WERI-Rb-1 (cell line): Measurements from ENCODE around the gene PHACTR1.

Source experiments
- DNase-seq: peaks from one replicate; pipeline ENCODE4 v3.0.0-alpha.2; 2020
- H3K27ac ChIP-seq: fragments of 250-450 bp; sonication (Bioruptor Pico); 2 replicates; pipeline ENCODE4 v1.5.1; 2020; ENCODE audit warnings: mild to moderate bottlenecking, moderate library complexity
- H3K27me3 ChIP-seq: fragments of 250-450 bp; sonication (Bioruptor Pico); 2 replicates; pipeline ENCODE4 v1.5.1; 2021; ENCODE audit warnings: mild to moderate bottlenecking, low read depth, moderate library complexity; ENCODE audit not compliant: insufficient read depth, severe bottlenecking
- H3K36me3 ChIP-seq: fragments of 250-450 bp; sonication (Bioruptor Pico); 2 replicates; pipeline ENCODE4 v1.5.1; 2020; ENCODE audit warnings: mild to moderate bottlenecking, moderate library complexity
- H3K4me3 ChIP-seq: 2 replicates; pipeline ENCODE4 v1.5.1; 2011; ENCODE audit warnings: low read depth, mild to moderate bottlenecking, control low read depth, low read length
- H3K9me3 ChIP-seq: fragments of 250-450 bp; sonication (Bioruptor Pico); 2 replicates; pipeline ENCODE4 v1.5.1; 2021; ENCODE audit warnings: mild to moderate bottlenecking, moderate library complexity; ENCODE audit not compliant: severe bottlenecking
- CTCF ChIP-seq: IDR thresholded peaks from 2 replicates; pipeline ENCODE4 v1.5.1; 2011; ENCODE audit warnings: low read depth, mild to moderate bottlenecking, control low read depth, inconsistent platforms, low read length

Gene PHACTR1

GRCh38 chr6:13253272-13253671, 536.7 kb downstream of the PHACTR1 start:
- DNase-seq: no peak
- TF ChIP-seq CTCF: no peak

GRCh38 chr6:13256266-13257001, 539.9 kb downstream of the PHACTR1 start:
- TF ChIP-seq CTCF: no peak

More at GRCh38 chr6:13253272-13253671, 536.7 kb downstream of the PHACTR1 start:
- no peak overlapping the region for H3K4me3 ChIP-seq
- no peaks in the 10 kb centered on the region for H3K36me3 ChIP-seq
- H3K9me3 ChIP-seq: no peaks in the 10 kb centered on the region
- H3K27me3 ChIP-seq: no peaks in the 10 kb centered on the region
- no peak overlapping the region for H3K27ac ChIP-seq

GRCh38 chr6:13259393-13259792, 542.8 kb downstream of the PHACTR1 start:
- Histone ChIP-seq H3K27me3 (no peaks in the 10 kb centered on the region), H3K9me3 (no peaks in the 10 kb centered on the region), H3K36me3 (no peaks in the 10 kb centered on the region), H3K4me3 (no peak overlapping the region), H3K27ac (no peak overlapping the region)
- no peak for DNase-seq
- no peak for TF ChIP-seq CTCF

More at GRCh38 chr6:13256266-13257001, 539.9 kb downstream of the PHACTR1 start:
- H3K9me3 ChIP-seq: no peaks in the 10 kb centered on the region
- no peak for DNase-seq
- H3K36me3 ChIP-seq: no peaks in the 10 kb centered on the region
- H3K4me3 ChIP-seq: no peak overlapping the region
- no peaks in the 10 kb centered on the region for H3K27me3 ChIP-seq
- H3K27ac ChIP-seq: no peak overlapping the region

GRCh38 chr6:13260101-13260598, 543.6 kb downstream of the PHACTR1 start:
- Histone ChIP-seq H3K4me3 (no peak overlapping the region), H3K27me3 (no peaks in the 10 kb centered on the region), H3K36me3 (no peaks in the 10 kb centered on the region), H3K27ac (no peak overlapping the region), H3K9me3 (no peaks in the 10 kb centered on the region)
- no peak for TF ChIP-seq CTCF
- DNase-seq: no peak

GRCh38 chr6:13260831-13261230, 544.3 kb downstream of the PHACTR1 start:
- Histone ChIP-seq H3K9me3 (no peaks in the 10 kb centered on the region), H3K27me3 (no peaks in the 10 kb centered on the region), H3K27ac (no peak overlapping the region), H3K36me3 (no peaks in the 10 kb centered on the region), H3K4me3 (no peak overlapping the region)
- DNase-seq: no peak
- no peak for TF ChIP-seq CTCF

- Histone ChIP-seq H3K4me3 (no peak overlapping the region), H3K27ac (no peak overlapping the region), H3K27me3 (no peaks in the 10 kb centered on the region), H3K36me3 (no peaks in the 10 kb centered on the region), H3K9me3 (no peaks in the 10 kb centered on the region)
- no peak for DNase-seq
- TF ChIP-seq CTCF: no peak
Measured at GRCh38 chr6:13261464-13261994, 545.0 kb downstream of the PHACTR1 start.
